ENCODE results near the gene PDE4D. TPM values are rescaled to one million over a fixed set of nuclear protein-coding genes. Genes with fewer than 3 reads are reported as not detected.

The PDE4D gene
- total RNA-seq, 1 donor from 2014 or later = 2.3 TPM

DNA sequence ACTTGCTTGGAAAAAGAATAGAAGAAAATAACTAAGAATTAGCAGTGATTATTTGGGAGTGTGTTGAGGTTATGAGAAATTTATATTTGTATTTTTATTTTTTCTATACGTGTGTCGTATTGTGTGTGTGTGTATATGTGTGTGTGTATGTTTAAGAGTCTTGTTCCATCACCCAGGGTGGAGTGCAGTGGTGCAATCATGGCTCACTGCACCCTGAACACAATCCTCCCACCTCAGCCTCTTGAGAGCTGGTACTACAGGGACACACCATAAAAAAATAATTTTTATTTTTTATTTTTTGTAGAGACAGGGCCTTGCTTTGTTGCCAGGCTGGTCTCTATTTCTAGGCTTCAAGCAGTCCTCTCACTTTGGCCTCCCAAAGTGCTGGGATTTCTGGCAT is 643.8 kb downstream of the PDE4D start:
- Histone ChIP-seq H3K4me2 (no peak overlapping the region), H3K9me3 (ENCODE audit: low read depth) (no peaks in the 10 kb centered on the region), H3K4me3 (no peak overlapping the region), H3K27me3 (no peaks in the 10 kb centered on the region), H3K4me1 (no peaks in the 10 kb centered on the region), H3K27ac (no peak overlapping the region), H3F3A (ENCODE audit: low read depth) (no peaks in the 10 kb centered on the region), H2AFZ (replicated peaks) (no peak overlapping the region), H3K36me3 (no peaks in the 10 kb centered on the region), H3K9ac (no peak overlapping the region), H4K20me1 (ENCODE audit: low read depth) (no peaks in the 10 kb centered on the region), H3K79me2 (ENCODE audit: low read depth) (no peaks in the 10 kb centered on the region)
- no peak overlapping the region for H3K4me3 Mint-ChIP-seq
- no peak for DNase-seq (ENCODE audit: low spot score)
- H3K27ac Mint-ChIP-seq = no peak overlapping the region
- H3K27me3 Mint-ChIP-seq (ENCODE audit: insufficient read depth, low read depth) = peaks cover 3% of the 10 kb centered on the region
- no peaks in the 10 kb centered on the region for H3K9me3 Mint-ChIP-seq
- no peaks in the 10 kb centered on the region for H3K4me1 Mint-ChIP-seq
- TF ChIP-seq, protein P1, sequence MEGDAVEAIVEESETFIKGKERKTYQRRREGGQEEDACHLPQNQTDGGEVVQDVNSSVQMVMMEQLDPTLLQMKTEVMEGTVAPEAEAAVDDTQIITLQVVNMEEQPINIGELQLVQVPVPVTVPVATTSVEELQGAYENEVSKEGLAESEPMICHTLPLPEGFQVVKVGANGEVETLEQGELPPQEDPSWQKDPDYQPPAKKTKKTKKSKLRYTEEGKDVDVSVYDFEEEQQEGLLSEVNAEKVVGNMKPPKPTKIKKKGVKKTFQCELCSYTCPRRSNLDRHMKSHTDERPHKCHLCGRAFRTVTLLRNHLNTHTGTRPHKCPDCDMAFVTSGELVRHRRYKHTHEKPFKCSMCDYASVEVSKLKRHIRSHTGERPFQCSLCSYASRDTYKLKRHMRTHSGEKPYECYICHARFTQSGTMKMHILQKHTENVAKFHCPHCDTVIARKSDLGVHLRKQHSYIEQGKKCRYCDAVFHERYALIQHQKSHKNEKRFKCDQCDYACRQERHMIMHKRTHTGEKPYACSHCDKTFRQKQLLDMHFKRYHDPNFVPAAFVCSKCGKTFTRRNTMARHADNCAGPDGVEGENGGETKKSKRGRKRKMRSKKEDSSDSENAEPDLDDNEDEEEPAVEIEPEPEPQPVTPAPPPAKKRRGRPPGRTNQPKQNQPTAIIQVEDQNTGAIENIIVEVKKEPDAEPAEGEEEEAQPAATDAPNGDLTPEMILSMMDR (IDR thresholded peaks at IDR 0.05) = no peak
- no peak for TF ChIP-seq EZH2 (IDR thresholded peaks at IDR 0.05)
- TF ChIP-seq EZH2phosphoT487 (IDR thresholded peaks at IDR 0.05) = no peak
- no peaks in the 10 kb centered on the region for H3K36me3 Mint-ChIP-seq

DNA sequence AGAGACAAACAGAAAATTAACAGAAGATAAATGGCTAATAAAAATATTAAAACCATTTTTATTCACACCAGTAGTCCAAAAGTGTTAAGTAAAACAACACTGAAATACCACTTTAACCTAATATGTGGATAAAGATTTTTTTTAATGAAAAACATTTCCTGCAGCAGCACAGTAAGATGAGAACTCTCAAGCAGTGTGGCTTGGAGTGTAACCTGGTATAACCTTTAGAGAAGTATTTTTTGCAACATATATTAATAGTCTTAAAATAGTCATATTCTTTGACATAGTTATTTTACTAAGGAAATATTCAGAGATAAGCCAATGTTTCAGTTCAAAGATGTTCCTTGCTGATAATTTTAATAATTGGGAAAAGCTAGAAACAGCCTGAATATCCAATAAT is 644.4 kb downstream of the PDE4D start:
- Histone ChIP-seq H4K20me1 (ENCODE audit: low read depth) (no peaks in the 10 kb centered on the region), H3K27me3 (no peaks in the 10 kb centered on the region), H3K79me2 (ENCODE audit: low read depth) (no peaks in the 10 kb centered on the region), H3F3A (ENCODE audit: low read depth) (no peaks in the 10 kb centered on the region), H3K4me3 (no peak overlapping the region), H3K4me1 (no peaks in the 10 kb centered on the region), H2AFZ (replicated peaks) (no peak overlapping the region), H3K36me3 (no peaks in the 10 kb centered on the region), H3K9ac (no peak overlapping the region), H3K9me3 (ENCODE audit: low read depth) (no peaks in the 10 kb centered on the region), H3K27ac (no peak overlapping the region), H3K4me2 (no peak overlapping the region)
- Mint-ChIP-seq H3K9me3 (no peaks in the 10 kb centered on the region), H3K4me1 (no peaks in the 10 kb centered on the region), H3K4me3 (no peak overlapping the region), H3K27ac (no peak overlapping the region), H3K36me3 (no peaks in the 10 kb centered on the region), H3K27me3 (ENCODE audit: insufficient read depth, low read depth) (peaks cover 3% of the 10 kb centered on the region)
- TF ChIP-seq EZH2phosphoT487 (IDR thresholded peaks at IDR 0.05) (no peak), EZH2 (IDR thresholded peaks at IDR 0.05) (no peak)
- TF ChIP-seq, protein P1 (IDR thresholded peaks at IDR 0.05) = no peak
- no peak for DNase-seq (ENCODE audit: low spot score)

DNA sequence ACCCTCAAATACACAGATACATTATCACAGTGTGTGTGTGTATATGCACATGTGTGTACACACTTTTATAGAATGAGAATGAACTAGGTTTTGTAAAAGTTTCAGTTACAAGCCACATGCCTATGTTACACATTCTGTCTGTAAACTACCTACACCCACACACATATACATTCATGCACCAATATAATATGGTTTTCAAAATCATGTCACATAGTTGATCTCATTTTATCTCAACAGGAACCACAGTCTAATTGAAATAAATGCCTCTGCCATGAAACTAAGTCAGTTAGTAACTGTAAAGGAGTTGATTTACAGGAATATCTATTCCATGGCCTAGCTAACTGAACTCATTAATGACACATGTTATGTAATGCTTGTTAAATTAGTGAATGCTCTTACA is 646.6 kb downstream of the PDE4D start:
- Histone ChIP-seq H4K20me1 (ENCODE audit: low read depth) (no peaks in the 10 kb centered on the region), H3F3A (ENCODE audit: low read depth) (no peaks in the 10 kb centered on the region), H2AFZ (replicated peaks) (no peak overlapping the region), H3K36me3 (no peaks in the 10 kb centered on the region), H3K4me3 (no peak overlapping the region), H3K27ac (no peak overlapping the region), H3K4me1 (no peaks in the 10 kb centered on the region), H3K27me3 (no peaks in the 10 kb centered on the region), H3K4me2 (no peak overlapping the region), H3K9ac (no peak overlapping the region), H3K9me3 (ENCODE audit: low read depth) (no peaks in the 10 kb centered on the region), H3K79me2 (ENCODE audit: low read depth) (no peaks in the 10 kb centered on the region)
- Mint-ChIP-seq H3K36me3 (no peaks in the 10 kb centered on the region), H3K9me3 (no peaks in the 10 kb centered on the region), H3K27ac (no peak overlapping the region), H3K4me3 (no peak overlapping the region), H3K4me1 (no peaks in the 10 kb centered on the region), H3K27me3 (ENCODE audit: insufficient read depth, low read depth) (no peaks in the 10 kb centered on the region)
- no peak for DNase-seq (ENCODE audit: low spot score)
- TF ChIP-seq EZH2phosphoT487 (IDR thresholded peaks at IDR 0.05) = no peak
- TF ChIP-seq, protein P1 (IDR thresholded peaks at IDR 0.05) = no peak
- no peak for TF ChIP-seq EZH2 (IDR thresholded peaks at IDR 0.05)

Data from neural progenitor cell (in vitro differentiated cells).